ENCODE measurements around the gene TMEM266.

Gene TMEM266

GRCh38 chr15:76184650-76185035 is 124.9 kb downstream of the TMEM266 start:
- peak; percentile 65 for ATAC-seq
- TF ChIP-seq ZFP3 (CRISPR knock-in tag; IDR thresholded peaks at IDR 0.05) (0 out of 2 replicates have a peak, but pooled peaks have one; percentile 17), TCF4 (CRISPR knock-in tag; IDR thresholded peaks at IDR 0.05; ENCODE audit: borderline replicate concordance) (no peak)

- no peak for TF ChIP-seq SNAI2 (CRISPR knock-in tag; IDR thresholded peaks at IDR 0.05)
- TF ChIP-seq CREB5 (CRISPR knock-in tag; IDR thresholded peaks at IDR 0.05; ENCODE audit: low read depth) = no peak
- TF ChIP-seq CSDC2 (CRISPR knock-in tag; IDR thresholded peaks at IDR 0.05) = no peak
- no peak for TF ChIP-seq ISL1 (CRISPR knock-in tag; IDR thresholded peaks at IDR 0.05)
- TF ChIP-seq ZNF8 (CRISPR knock-in tag; IDR thresholded peaks at IDR 0.05) = no peak
- ATAC-seq = peak; percentile 41
These were observed 125.9 kb downstream of the TMEM266 start for GRCh38 chr15:76185716-76186115.

- ATAC-seq = no peak
- TF ChIP-seq TSHZ2 (CRISPR knock-in tag; IDR thresholded peaks at IDR 0.05) = no peak
- TF ChIP-seq ZNF565 (CRISPR knock-in tag; conservative IDR thresholded peaks at IDR 0.05; ENCODE audit: low read depth) = no peak
- no peak for TF ChIP-seq CREB5 (CRISPR knock-in tag; IDR thresholded peaks at IDR 0.05; ENCODE audit: low read depth)
- TF ChIP-seq TOX (CRISPR knock-in tag; IDR thresholded peaks at IDR 0.05; ENCODE audit: borderline replicate concordance) = no peak
- no peak for TF ChIP-seq SNAI2 (CRISPR knock-in tag; IDR thresholded peaks at IDR 0.05)
- TF ChIP-seq ARNTL (CRISPR knock-in tag; IDR thresholded peaks at IDR 0.05; ENCODE audit: borderline replicate concordance, low read depth) = no peak
- TF ChIP-seq GLIS3 (CRISPR knock-in tag; IDR thresholded peaks at IDR 0.05) = no peak
- TF ChIP-seq ZNF8 (CRISPR knock-in tag; IDR thresholded peaks at IDR 0.05) = no peak
- TF ChIP-seq ZFP30 (CRISPR knock-in tag; IDR thresholded peaks at IDR 0.05) = no peak
These were observed 127.4 kb downstream of the TMEM266 start for GRCh38 chr15:76187163-76187562.

- TF ChIP-seq, protein P1, sequence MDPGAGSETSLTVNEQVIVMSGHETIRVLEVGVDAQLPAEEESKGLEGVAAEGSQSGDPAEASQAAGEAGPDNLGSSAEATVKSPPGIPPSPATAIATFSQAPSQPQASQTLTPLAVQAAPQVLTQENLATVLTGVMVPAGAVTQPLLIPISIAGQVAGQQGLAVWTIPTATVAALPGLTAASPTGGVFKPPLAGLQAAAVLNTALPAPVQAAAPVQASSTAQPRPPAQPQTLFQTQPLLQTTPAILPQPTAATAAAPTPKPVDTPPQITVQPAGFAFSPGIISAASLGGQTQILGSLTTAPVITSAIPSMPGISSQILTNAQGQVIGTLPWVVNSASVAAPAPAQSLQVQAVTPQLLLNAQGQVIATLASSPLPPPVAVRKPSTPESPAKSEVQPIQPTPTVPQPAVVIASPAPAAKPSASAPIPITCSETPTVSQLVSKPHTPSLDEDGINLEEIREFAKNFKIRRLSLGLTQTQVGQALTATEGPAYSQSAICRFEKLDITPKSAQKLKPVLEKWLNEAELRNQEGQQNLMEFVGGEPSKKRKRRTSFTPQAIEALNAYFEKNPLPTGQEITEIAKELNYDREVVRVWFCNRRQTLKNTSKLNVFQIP (CRISPR knock-in tag; IDR thresholded peaks at IDR 0.05; ENCODE audit: borderline replicate concordance, low read depth) = no peak
- no peak for TF ChIP-seq BACH2 (CRISPR knock-in tag; IDR thresholded peaks at IDR 0.05; ENCODE audit: borderline replicate concordance)
- TF ChIP-seq ZNF70 (CRISPR knock-in tag; IDR thresholded peaks at IDR 0.05) = no peak
- no peak for TF ChIP-seq CREB5 (CRISPR knock-in tag; IDR thresholded peaks at IDR 0.05; ENCODE audit: low read depth)
- no peak for TF ChIP-seq ZFP30 (CRISPR knock-in tag; IDR thresholded peaks at IDR 0.05)
- TF ChIP-seq OSR1 (CRISPR knock-in tag; IDR thresholded peaks at IDR 0.05) = no peak
- no peak for TF ChIP-seq TCF4 (CRISPR knock-in tag; IDR thresholded peaks at IDR 0.05; ENCODE audit: borderline replicate concordance)
- no peak for TF ChIP-seq ESRRG (CRISPR knock-in tag; IDR thresholded peaks at IDR 0.05)
- TF ChIP-seq TOX (CRISPR knock-in tag; IDR thresholded peaks at IDR 0.05; ENCODE audit: borderline replicate concordance) = no peak
- no peak for TF ChIP-seq CSDC2 (CRISPR knock-in tag; IDR thresholded peaks at IDR 0.05)
- no peak for TF ChIP-seq ZNF8 (CRISPR knock-in tag; IDR thresholded peaks at IDR 0.05)
- TF ChIP-seq ISL1 (CRISPR knock-in tag; IDR thresholded peaks at IDR 0.05) = no peak
- TF ChIP-seq ZNF565 (CRISPR knock-in tag; conservative IDR thresholded peaks at IDR 0.05; ENCODE audit: low read depth) = no peak
- no peak for ATAC-seq
These were observed 129.3 kb downstream of the TMEM266 start for GRCh38 chr15:76189106-76189505.
